Hippocampal formation (tissue), 2 donors: ENCODE measurements around the gene BANK1.

Source experiments
- DNase-seq, 2 donors: peaks; one replicate each; lab custom pipeline; 2025; lab: John Stamatoyannopoulos, UW

BANK1 gene

GRCh38 chr4:101960431-101960830 is 169.9 kb downstream of the BANK1 start:
- DNase-seq, result no peak

- no peak for DNase-seq
Observed at GRCh38 chr4:101961144-101961543, 170.6 kb downstream of the BANK1 start.

DNA sequence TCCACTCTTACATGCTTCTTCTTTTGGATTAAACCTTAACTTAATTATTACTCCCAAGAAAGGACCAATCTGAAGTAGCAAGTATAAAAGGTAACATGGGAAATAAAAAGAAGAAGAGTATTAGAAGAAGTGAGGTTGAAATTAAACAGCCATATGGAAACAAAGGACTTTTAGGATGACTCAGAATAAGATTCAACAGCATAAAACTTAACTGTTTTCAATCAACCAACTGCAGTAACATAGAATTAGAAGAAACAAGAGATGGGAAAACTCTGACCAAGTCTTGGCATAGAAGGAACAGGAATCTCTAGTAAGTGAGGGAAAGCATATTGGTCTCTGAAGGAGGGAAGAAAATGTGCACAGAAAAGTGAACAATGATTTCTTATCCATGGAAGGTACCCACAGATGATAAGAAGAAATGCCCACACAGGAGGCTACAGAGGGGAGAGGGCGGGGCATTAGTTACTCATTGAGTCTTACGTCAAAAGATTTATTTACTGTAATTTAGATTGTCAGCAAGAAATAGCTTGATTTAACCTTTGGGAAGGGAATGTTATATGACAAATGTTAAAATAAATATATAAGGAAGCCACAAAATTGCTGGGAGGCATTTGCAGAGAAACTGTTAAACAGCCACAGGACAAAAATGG is 177.3 kb downstream of the BANK1 start:
- no peak for DNase-seq

DNA sequence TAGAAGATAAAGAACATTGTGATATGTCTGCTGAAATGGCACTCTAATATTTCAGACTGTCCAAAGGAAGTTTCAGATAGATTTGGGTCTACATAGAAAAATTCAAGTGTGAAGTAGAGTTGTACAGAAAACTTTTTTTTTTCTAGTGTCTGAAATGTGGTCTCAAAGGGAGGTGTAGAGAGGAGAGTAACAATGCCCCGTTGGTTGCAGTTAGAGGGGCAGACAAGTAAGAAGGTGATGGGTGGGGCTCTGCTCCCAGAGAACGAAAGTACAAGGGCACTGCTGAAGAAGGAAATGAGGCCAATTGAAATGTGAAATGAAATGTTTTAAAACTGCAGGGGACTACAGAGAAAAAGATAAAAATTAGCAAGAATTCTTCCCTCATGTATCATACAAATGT is 177.8 kb downstream of the BANK1 start:
- DNase-seq, result no peak

- DNase-seq, result no peak
Observed at GRCh38 chr4:101969965-101970364, 179.4 kb downstream of the BANK1 start.

- DNase-seq, result no peak
Observed at GRCh38 chr4:101970547-101971155, 180.1 kb downstream of the BANK1 start.

GRCh38 chr4:101972791-101973190 is 182.3 kb downstream of the BANK1 start:
- DNase-seq, result no peak

GRCh38 chr4:101973361-101973760 is 182.8 kb downstream of the BANK1 start:
- no peak for DNase-seq

DNA sequence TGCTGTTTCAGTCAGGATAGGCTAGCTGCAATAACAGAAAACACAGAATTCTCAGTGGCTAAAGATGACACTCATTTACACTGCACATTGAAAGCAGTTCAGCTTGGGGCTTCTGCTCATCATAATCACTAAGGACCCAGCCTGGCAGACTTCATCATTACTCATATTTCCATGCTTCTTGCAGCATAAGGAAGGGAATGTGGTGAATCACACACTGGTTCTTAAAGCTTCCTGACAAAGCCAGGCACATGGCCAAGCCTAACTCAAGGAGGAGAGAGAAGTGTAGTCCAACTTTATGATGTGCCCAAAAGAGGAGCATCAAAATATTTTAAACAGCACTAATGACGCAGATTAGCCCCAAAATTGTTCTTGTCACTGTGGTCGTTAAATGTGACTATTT is 186.5 kb downstream of the BANK1 start:
- DNase-seq, result no peak

DNA sequence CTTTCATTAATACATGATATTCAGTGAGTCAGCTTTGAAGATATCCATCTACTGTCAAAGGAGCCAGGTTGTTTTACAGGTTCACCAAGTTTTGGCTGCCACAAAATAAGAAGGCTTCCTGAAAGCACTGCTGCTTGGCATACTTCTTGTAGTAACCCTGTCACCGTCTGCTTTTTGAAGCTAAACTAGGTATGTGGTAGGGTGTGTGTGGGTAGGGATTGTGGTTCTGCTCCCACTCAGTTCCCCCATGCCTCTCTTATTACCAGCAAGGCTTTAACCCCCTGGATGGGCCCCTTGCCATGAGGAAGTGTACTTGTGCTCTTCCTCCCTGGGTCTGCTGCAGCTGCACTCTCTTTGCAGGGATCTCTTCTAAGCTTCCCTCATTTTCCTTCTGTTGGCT is 191.2 kb downstream of the BANK1 start:
- no peak for DNase-seq

DNA sequence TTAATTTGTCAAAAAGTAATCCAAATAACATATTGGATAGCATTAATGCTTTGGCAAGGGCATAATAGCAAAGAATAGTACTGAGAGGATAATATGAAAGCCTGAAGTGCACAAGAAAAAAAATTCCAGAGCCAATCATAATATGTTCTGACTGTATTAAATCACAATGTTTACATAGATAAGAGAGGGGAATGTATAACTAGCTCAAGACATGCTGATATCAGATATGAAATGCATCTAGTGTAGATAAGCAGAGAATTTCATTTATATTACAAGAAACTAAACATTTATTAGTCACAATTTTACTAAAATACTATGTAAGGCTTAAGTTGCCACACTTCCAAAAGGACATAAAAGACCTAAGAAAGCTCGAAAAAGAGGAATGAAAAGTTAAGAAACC is 193.3 kb downstream of the BANK1 start:
- no peak for DNase-seq

DNA sequence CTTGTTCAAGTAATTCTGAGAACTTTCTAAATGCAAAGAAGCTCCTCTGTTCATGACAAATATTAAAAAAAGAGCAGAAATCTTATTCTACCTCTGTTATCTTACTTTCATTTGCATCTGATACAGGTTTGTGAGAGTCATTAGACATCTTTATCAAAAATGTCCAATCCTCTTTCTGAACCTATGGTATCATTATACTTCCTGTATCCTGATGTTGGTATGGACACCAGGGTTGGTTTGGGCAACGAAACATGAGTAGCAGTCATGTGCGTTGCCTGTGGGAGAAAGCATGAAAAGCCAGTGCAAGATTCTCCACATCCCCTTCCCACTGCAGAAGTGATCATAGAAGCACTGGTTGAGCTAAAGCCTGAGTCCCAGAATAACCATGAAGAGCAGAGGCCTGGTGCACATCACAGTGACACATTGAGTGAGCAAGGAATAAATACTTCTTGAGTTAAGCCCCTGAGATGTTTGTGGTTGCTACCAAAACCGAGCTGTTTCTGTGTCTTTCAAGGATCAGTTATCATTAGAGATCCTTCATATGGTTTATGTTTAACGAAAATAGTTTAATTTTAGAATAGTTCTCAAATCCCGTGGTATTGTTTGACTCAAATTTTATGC is 197.2 kb downstream of the BANK1 start:
- no peak for DNase-seq

DNA sequence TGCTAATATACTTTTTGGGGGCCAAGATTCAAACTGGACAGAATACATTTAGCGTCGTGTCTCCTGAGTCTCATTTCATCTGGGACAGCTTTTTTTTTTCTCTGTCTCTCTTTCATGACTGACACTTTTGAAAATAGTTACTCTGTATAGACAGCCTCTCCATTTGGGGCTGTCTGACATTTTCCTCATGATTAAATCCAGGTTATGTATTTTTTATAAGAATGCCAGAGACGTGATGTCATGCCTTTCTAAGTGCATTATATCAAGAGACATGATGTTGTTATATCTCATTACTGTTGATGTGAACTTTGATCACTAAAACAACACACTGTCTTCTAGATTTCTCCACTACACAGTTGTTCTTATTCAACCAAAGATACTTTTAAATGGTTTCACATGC is 199.0 kb downstream of the BANK1 start:
- DNase-seq, result no peak

DNA sequence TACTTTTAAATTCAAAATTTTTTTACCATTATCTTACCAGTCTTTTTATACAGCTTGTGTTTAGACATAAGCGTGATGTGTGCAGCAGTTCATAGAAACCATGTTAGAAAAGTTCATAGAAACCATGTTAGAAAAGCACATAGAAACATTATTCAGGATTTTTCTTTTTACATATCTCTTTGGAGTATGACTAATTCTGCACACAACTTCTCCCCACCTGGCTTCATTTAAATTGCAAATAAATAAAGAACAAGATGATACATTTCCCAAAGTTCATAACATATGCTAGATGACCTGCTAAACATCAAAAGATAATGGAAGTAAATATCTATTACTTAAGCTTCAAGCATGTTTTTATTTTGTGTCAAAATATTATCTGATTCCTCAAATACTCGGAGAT is 201.9 kb downstream of the BANK1 start:
- no peak for DNase-seq

DNA sequence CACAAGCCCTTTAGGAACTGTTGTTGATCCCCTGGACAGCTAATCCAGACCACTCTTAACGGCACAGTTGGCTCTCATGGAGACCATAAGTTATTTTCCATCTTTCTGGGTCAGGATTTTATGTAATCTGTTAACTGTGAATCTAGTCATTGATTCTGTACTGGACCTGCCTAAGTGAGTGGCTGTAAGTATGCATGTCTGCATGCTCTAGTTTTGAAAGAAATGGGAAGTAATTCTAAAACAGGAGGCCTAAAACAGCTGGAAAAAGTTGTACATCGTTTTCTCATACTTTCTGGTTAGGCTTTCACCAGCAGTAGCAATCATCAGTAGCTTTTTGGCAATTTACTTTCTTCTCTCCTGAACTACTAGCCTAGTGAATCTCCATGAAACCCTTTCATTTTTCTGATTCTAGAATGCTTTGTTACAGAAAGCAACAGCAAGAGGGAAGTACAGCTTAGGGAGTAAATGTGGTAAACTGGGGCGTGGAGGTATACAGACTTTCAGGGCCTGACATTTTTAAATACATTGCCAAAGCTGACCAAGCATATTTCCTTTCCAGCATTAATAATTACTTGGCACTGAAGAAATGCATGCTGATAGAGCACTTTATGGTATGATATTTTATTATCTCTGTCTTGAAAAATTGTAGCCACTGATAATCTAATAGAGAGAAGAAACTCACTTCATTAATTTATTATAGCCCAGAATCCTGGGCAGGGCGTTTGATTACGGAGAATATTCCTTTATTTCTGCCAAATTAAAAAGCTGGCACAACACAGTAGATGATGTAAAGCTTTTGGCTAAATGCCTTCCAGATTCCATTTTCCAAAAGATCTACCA is 202.7 kb downstream of the BANK1 start:
- no peak for DNase-seq

DNA sequence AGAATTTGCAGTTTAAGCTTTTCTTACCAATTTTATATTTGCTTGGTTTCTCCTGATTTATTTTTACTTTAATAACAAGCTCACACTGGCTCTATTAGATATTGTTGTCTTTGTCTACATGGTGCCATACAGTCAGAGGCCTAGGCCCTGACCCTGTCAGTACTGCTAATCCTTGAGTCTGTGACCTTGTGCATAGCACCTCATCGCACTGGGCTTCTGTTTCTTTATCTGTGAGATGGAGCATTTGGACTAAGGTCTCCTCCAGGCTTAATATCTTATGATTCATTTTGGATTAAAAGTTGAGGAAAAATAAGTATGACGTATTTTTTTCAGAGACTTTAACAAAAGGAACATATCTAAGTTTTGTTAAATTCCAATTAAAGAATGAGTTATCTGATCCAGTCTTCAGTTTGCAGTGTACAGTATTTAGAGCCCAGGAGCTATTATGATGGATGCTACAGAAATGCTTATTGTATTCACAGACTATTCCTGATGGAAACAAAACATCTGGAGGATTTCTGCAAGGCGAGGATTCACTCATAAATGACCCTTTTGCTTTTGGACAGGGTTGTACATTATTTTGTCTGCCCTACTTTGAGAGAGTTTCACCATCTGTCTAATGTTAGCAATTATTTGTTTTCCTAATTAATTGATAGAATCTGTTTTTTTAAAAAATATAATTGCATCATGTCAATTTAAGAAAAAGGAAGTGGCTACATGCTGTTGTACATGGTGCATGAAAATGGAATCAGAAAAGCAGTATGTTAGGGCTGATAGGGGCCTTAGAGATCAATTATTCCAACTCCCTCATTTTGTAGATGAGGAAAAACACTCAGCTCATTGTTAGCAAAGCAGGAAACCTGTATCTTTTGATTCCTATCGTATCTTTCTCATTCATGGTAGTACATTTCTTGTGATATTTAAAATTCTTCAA is 203.6 kb downstream of the BANK1 start:
- DNase-seq, result no peak

DNA sequence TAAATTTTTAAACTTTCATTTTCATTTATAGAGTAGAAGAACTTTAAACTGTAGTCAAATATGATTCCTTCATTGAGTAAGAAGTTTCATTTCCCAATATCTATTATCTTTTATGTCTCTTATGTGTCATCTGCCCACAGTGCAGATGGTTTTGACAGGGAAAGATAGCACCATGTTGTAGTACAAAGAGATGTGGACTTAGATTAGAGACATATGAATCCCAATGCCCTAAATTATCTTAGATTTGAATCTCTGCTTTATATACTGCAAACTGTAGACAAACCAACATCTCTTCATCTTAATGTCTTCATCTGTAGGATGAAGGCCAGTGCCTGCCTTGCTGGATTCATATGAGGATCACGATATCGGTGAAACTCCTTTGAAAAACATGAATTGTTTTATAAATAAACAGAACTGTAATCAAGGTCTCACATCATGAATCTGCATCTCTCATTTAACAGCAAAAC is 217.5 kb downstream of the BANK1 start:
- no peak for DNase-seq

GRCh38 chr4:102008711-102009110 is 218.2 kb downstream of the BANK1 start:
- DNase-seq, result no peak

DNA sequence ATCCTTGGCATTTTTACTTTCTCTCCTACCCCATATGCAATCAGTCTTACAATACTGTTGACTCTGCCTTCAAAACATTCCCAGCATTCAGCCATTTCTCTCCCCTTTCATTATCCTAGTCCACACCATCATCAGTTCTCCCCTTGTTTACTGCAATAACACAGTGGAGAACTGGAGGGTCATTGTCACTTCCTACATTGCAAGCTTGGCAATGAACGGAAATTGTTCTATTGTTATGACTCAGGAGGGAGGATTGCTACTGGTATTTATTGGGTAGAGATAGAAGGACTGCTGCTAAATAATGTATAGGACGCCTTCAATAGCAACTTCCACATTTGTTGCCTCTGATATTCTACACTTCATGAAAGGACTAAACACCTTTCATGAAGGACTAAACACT is 231.8 kb downstream of the BANK1 start:
- no peak for DNase-seq

- DNase-seq, result no peak
Observed at GRCh38 chr4:102027961-102028360, 237.4 kb downstream of the BANK1 start.

DNA sequence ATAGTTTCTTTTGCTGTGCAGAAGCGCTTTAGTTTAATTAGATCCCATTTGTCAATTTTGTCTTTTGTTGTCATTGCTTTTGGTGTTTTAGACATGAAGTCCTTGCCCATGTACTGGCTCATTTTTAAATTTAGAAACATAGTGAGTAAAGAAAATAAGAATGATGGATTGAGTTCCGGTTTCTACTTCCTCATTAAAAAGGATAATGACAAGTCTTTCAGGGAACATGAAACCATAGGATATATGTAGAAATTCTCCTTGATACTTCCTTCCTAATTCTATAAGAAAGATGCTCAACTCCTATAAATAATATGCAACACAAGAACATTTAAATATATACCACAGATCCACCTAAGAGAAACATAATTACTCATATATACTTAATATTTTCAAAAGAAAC is 240.9 kb downstream of the BANK1 start:
- no peak for DNase-seq

DNA sequence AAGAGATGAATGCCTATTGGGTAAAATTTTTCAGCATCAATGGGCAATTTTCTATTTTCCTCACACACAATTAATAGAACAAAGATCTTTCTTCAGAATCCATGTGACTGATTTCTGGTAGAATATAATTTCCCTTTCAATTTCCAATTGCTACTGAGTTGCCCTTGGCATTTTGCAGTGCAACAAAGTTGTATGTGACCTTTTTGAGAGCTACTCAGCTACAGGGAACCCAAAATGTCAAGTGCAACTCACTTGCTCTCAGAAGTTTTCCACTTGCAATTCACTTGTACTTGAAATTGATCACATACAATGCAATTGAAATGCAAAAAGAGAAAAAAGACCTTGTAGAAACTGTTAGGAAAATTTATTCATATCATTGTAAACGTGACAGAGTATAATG is 245.5 kb downstream of the BANK1 start:
- DNase-seq, result no peak
